H1 (cell line): ENCODE measurements around the gene RWDD4. TPM values are rescaled to one million over a fixed set of nuclear protein-coding genes. Genes with fewer than 3 reads are reported as not detected.

Experiments used
- CTCF ChIA-PET: fragments of 300-600 bp; sonication (Branson Sonifier 250); formaldehyde crosslinking; loops from one replicate; lab custom pipeline; 2021; ENCODE audit not compliant: partially characterized antibody; lab: Charles Lee
- POLR2A ChIA-PET: fragments of 300-600 bp; sonication (Branson Sonifier 250); formaldehyde crosslinking; loops from one replicate; lab custom pipeline; 2021; ENCODE audit warnings: inconsistent platforms; ENCODE audit not compliant: partially characterized antibody; lab: Charles Lee
- DNase-seq, 2 experiments: peaks; one replicate each; pipeline versions ENCODE4 v3.0.0 to v3.0.0-alpha.2; 2010 to 2022; ENCODE audit warnings: low spot score in 2 of 2, low read depth in 1 of 2, mixed read lengths in 1 of 2
- FAIRE-seq: peaks from 2 replicates; lab custom pipeline; 2011; peaks lifted over from hg19 to GRCh38; lab: Jason Lieb, UNC
- H2AFZ ChIP-seq: 2 replicates; pipeline ENCODE4 v1.8.1; 2012; ENCODE audit warnings: low read length, inconsistent platforms
- H2AK5ac ChIP-seq: 2 replicates; pipeline ENCODE4 v1.6.1; 2013; ENCODE audit warnings: low read depth, low read length
- H2BK120ac ChIP-seq: replicated peaks from 2 replicates; pipeline ENCODE3; 2013; ENCODE audit warnings: low read depth, low read length, inconsistent platforms
- H2BK12ac ChIP-seq: 2 replicates; pipeline ENCODE4 v1.6.1; 2013; ENCODE audit warnings: low read depth, low read length
- H2BK15ac ChIP-seq: 2 replicates; pipeline ENCODE4 v1.6.1; 2013; ENCODE audit warnings: low read length
- H2BK20ac ChIP-seq: 2 replicates; pipeline ENCODE4 v1.6.1; 2013; ENCODE audit warnings: low read length
- H2BK5ac ChIP-seq: 2 replicates; pipeline ENCODE4 v1.6.1; 2013; ENCODE audit warnings: low read depth, low read length
- H3K14ac ChIP-seq: 2 replicates; pipeline ENCODE4 v1.6.1; 2013; ENCODE audit warnings: inconsistent platforms; ENCODE audit not compliant: insufficient read length
- H3K18ac ChIP-seq: 2 replicates; pipeline ENCODE4 v1.6.1; 2013; ENCODE audit warnings: low read length; ENCODE audit errors: extremely low read depth
- H3K23ac ChIP-seq: 2 replicates; pipeline ENCODE4 v1.6.1; 2013; ENCODE audit warnings: inconsistent platforms; ENCODE audit not compliant: insufficient read length
- H3K23me2 ChIP-seq: 2 replicates; pipeline ENCODE4 v1.6.1; 2013; ENCODE audit warnings: low read depth, low read length
- H3K27ac ChIP-seq: 2 replicates; pipeline ENCODE4 v1.6.1; 2011; ENCODE audit warnings: low read depth, low read length, inconsistent platforms
- H3K27me3 ChIP-seq, 4 experiments: replicated peaks in 1 of 4; 1 replicate in 1 of 4; 2 replicates in 3 of 4; pipeline versions ENCODE4 v1.6.1 to v1.8.1; 2011 to 2013; ENCODE audit warnings: low read length in 3 of 4, mild to moderate bottlenecking in 3 of 4, inconsistent platforms in 2 of 4, mixed read lengths in 2 of 4, moderate library complexity in 1 of 4; ENCODE audit not compliant: control insufficient read depth in 3 of 4, insufficient read depth in 3 of 4; ENCODE audit errors: extremely low read depth in 1 of 4
- H3K36me3 ChIP-seq, 4 experiments: 2 replicates each; pipeline versions ENCODE4 v1.6.1 to v1.8.1; 2011 to 2013; ENCODE audit warnings: mild to moderate bottlenecking in 4 of 4, low read length in 3 of 4, moderate library complexity in 2 of 4, control low read depth in 1 of 4, inconsistent platforms in 1 of 4; ENCODE audit not compliant: insufficient read depth in 4 of 4, control insufficient read depth in 2 of 4
- H3K4ac ChIP-seq: replicated peaks from 2 replicates; pipeline ENCODE3; 2013; ENCODE audit warnings: low read length, low read depth, mixed read lengths, inconsistent platforms; ENCODE audit not compliant: insufficient read length
- H3K4me1 ChIP-seq, 4 experiments: replicated peaks in 1 of 4; 1 replicate in 1 of 4; 2 replicates in 3 of 4; pipeline versions ENCODE4 v1.6.1 to v1.8.1; 2011 to 2013; ENCODE audit warnings: low read length in 3 of 4, inconsistent platforms in 2 of 4, mixed read lengths in 1 of 4; ENCODE audit not compliant: insufficient read depth in 4 of 4, control insufficient read depth in 3 of 4
- H3K4me2 ChIP-seq, 2 experiments: 2 replicates each; pipeline versions ENCODE4 v1.6.1 to v1.8.1; 2011 to 2013; ENCODE audit warnings: low read depth in 2 of 2, low read length in 2 of 2, control low read depth in 1 of 2, inconsistent platforms in 1 of 2, mild to moderate bottlenecking in 1 of 2; ENCODE audit not compliant: insufficient read depth in 1 of 2
- H3K4me3 ChIP-seq, 4 experiments: fragments of 200-600, 300-600 bp in 1 of 4; sonication (generic), shearing (Covaris generic), sonication (Bioruptor Twin) in 1 of 4; 2 replicates each; pipeline versions ENCODE4 v1.5.1 to v1.8.1; 2011 to 2016; ENCODE audit warnings: low read length in 4 of 4, low read depth in 3 of 4, control low read depth in 2 of 4, inconsistent platforms in 2 of 4, mild to moderate bottlenecking in 2 of 4, mixed read lengths in 1 of 4, moderate library complexity in 1 of 4; ENCODE audit not compliant: insufficient read depth in 2 of 4; ENCODE audit errors: extremely low read depth in 1 of 4
- H3K56ac ChIP-seq: replicated peaks from 2 replicates; pipeline ENCODE3; 2013; ENCODE audit warnings: low read depth, mild to moderate bottlenecking, mixed read lengths, low read length, inconsistent platforms; ENCODE audit not compliant: insufficient read length
- H3K79me1 ChIP-seq: 2 replicates; pipeline ENCODE4 v1.6.1; 2013; ENCODE audit warnings: low read depth, low read length, control low read depth
- H3K79me2 ChIP-seq, 2 experiments: 2 replicates each; pipeline versions ENCODE4 v1.6.1 to v1.8.1; 2012 to 2013; ENCODE audit warnings: low read length in 2 of 2, mild to moderate bottlenecking in 2 of 2, inconsistent platforms in 1 of 2; ENCODE audit not compliant: insufficient read depth in 2 of 2, control insufficient read depth in 1 of 2
- H3K9ac ChIP-seq, 4 experiments: replicated peaks in 1 of 4; 1 replicate in 1 of 4; 2 replicates in 3 of 4; pipeline versions ENCODE4 v1.6.1 to v1.8.1; 2011 to 2013; ENCODE audit warnings: low read depth in 3 of 4, low read length in 3 of 4, control low read depth in 2 of 4, mild to moderate bottlenecking in 2 of 4, moderate library complexity in 2 of 4, inconsistent platforms in 1 of 4; ENCODE audit errors: extremely low read depth in 1 of 4
- H3K9me3 ChIP-seq, 2 experiments: 2 replicates each; pipeline versions ENCODE4 v1.6.1 to v1.8.1; 2012 to 2013; ENCODE audit warnings: mild to moderate bottlenecking in 2 of 2, moderate library complexity in 2 of 2, control low read depth in 1 of 2, inconsistent platforms in 1 of 2, low read depth in 1 of 2, low read length in 1 of 2, mixed read lengths in 1 of 2; ENCODE audit not compliant: insufficient read depth in 2 of 2
- H4K20me1 ChIP-seq, 2 experiments: replicated peaks in 1 of 2; 2 replicates each; pipeline versions ENCODE3 to v1.8.1; 2011 to 2013; ENCODE audit warnings: inconsistent platforms in 2 of 2, low read length in 2 of 2, mild to moderate bottlenecking in 1 of 2; ENCODE audit not compliant: insufficient read depth in 2 of 2, control insufficient read depth in 1 of 2
- H4K5ac ChIP-seq: 2 replicates; pipeline ENCODE4 v1.6.1; 2013; ENCODE audit warnings: low read length, low read depth, mixed read lengths, inconsistent platforms; ENCODE audit not compliant: insufficient read length
- H4K8ac ChIP-seq: 2 replicates; pipeline ENCODE4 v1.8.0; 2013; ENCODE audit warnings: mild to moderate bottlenecking, moderate library complexity, low read length, inconsistent platforms; ENCODE audit not compliant: insufficient read depth; ENCODE audit errors: extremely low read depth
- H4K91ac ChIP-seq: replicated peaks from 2 replicates; pipeline ENCODE3; 2013; ENCODE audit warnings: low read length, mixed read lengths, inconsistent platforms; ENCODE audit not compliant: insufficient read length
- ATF3 ChIP-seq: IDR thresholded peaks from 2 replicates; pipeline ENCODE4 v1.6.1; 2011; ENCODE audit warnings: low read depth, mild to moderate bottlenecking, low read length; ENCODE audit not compliant: insufficient read depth
- BACH1 ChIP-seq: IDR thresholded peaks from 2 replicates; pipeline ENCODE4 v1.6.1; 2012; ENCODE audit warnings: low read length, improper control_type of control experiment
- CEBPB ChIP-seq: IDR thresholded peaks from 2 replicates; pipeline ENCODE4 v1.6.1; 2012; ENCODE audit warnings: low read depth, low read length
- CREB1 ChIP-seq: IDR thresholded peaks from 2 replicates; pipeline ENCODE4 v1.6.1; 2012; ENCODE audit warnings: inconsistent platforms
- CTBP2 ChIP-seq: IDR thresholded peaks from 2 replicates; pipeline ENCODE4 v1.7.0; 2011; ENCODE audit warnings: borderline replicate concordance, mild to moderate bottlenecking, moderate library complexity, mixed read lengths, low read length; ENCODE audit not compliant: insufficient read depth, insufficient read length
- EP300 ChIP-seq, 2 experiments: IDR thresholded peaks; 1 replicate in 1 of 2; 2 replicates in 1 of 2; pipeline ENCODE4 v1.6.1; 2011 to 2012; ENCODE audit warnings: low read depth in 2 of 2, low read length in 2 of 2, mild to moderate bottlenecking in 2 of 2, borderline replicate concordance in 1 of 2, inconsistent platforms in 1 of 2, moderate library complexity in 1 of 2
- KDM5A ChIP-seq: fragments of 200-600 bp; IDR thresholded peaks from 2 replicates; pipeline ENCODE4 v1.7.1; 2012; ENCODE audit warnings: mild to moderate bottlenecking, low read length, inconsistent platforms, mixed read lengths
- RBBP5 ChIP-seq: IDR thresholded peaks from 2 replicates; pipeline ENCODE4 v1.7.1; 2012; ENCODE audit warnings: low read depth, mild to moderate bottlenecking, inconsistent platforms, low read length, moderate library complexity, borderline replicate concordance
- SUZ12 ChIP-seq: fragments of 200-600 bp; sonication (generic); IDR thresholded peaks from 2 replicates; pipeline ENCODE4 v1.6.1; 2012; ENCODE audit warnings: mild to moderate bottlenecking, inconsistent platforms, low read length, moderate library complexity, mixed read lengths
- ZNF274 ChIP-seq: IDR thresholded peaks from 2 replicates; pipeline ENCODE4 v1.7.0; 2012; ENCODE audit warnings: low read length, borderline replicate concordance; ENCODE audit errors: extremely low read depth
- WGBS, 2 experiments: shearing (Covaris generic) in 1 of 2; methylation state at CpG; one replicate each; pipeline versions ENCODE4 v1.1.6 to v1.1.7; 2013 to 2015; ENCODE audit warnings: low lambda C conversion rate in 2 of 2, mixed read lengths in 2 of 2, inconsistent platforms in 1 of 2, low coverage in 1 of 2, missing lambda C conversion rate in 1 of 2; ENCODE audit not compliant: insufficient replicate concordance in 2 of 2, insufficient coverage in 1 of 2, insufficient read length in 1 of 2; ENCODE audit errors: extremely low coverage in 1 of 2, missing lambda C conversion rate in 1 of 2; 5-methylcytosine and 5-hydroxymethylcytosine counted together
- polyA plus RNA-seq, 7 experiments: library from polyadenylated mRNA; depleted of rRNA in 3 of 7; stranded (reverse) in 5 of 7; unstranded in 2 of 7; fragments of >200 nt in 5 of 7; fragments of 200-250 nt in 2 of 7; gene quantifications; 1 replicate in 5 of 7; 2 replicates in 1 of 7; 4 replicates in 1 of 7; pipeline versions ENCODE4 v1.2.1 to v1.2.3, GENCODE V29; 2011 to 2013; ENCODE audit warnings: missing spikeins in 2 of 7, mixed read lengths in 2 of 7
- total RNA-seq: library from RNA; stranded (reverse); fragmentation: NEBNext Ultra II Directional; extraction: Animal tissue kit (Norgen Biotek cat#: 25700); gene quantifications from 2 replicates; pipeline ENCODE4 v1.2.1, GENCODE V29; 2021
- TF ChIP-seq, protein P1 (sequence below), 3 experiments: IDR thresholded peaks; 1 replicate in 2 of 3; 2 replicates in 1 of 3; pipeline versions ENCODE4 v1.5.1 to v1.6.1; 2011; ENCODE audit warnings: low read length in 3 of 3, mild to moderate bottlenecking in 3 of 3, inconsistent platforms in 2 of 3, low read depth in 1 of 3, moderate library complexity in 1 of 3; ENCODE audit not compliant: insufficient read depth in 1 of 3; ENCODE audit errors: control extremely low read depth in 1 of 3

The RWDD4 gene
- total and polyA plus RNA-seq, 2 of the 8 experiments (the other 6 are each of a cell fraction or from before 2014, with no cell fraction given): 5.4 to 18.9 TPM

DNA sequence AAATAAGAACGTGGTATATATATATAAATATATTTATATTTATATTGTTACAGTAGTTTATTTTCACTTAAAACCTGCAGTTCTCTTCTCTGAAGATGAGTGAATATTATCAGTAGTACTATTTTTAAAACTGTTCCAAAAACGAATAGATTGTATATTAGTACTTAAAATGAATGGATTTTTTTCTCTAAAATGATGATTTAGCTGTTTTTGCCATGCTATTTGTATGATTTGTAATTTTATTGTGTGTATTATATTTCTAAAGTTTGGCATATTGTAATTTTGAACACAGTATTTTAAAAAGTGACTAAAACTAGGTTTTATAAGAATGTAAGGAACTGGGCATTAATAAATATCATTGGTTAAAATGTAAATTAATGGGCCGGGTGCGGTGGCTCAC lies 22.1 kb upstream of the RWDD4 start:
- CTCF ChIA-PET: no interaction called here
- FAIRE-seq (no peak), DNase-seq (no peak)
- no peak overlapping the region for H3K14ac ChIP-seq
- no peaks in the 10 kb centered on the region for H3K23me2 ChIP-seq
- H3K27ac ChIP-seq: no peak overlapping the region
- H3K27me3 ChIP-seq: peaks cover 0 to 1% (median 0%) of the 10 kb centered on the region in 4 experiments; a peak in 1 of 7 replicates
- no peak overlapping the region for H2BK15ac ChIP-seq
- H2BK5ac ChIP-seq: no peak overlapping the region
- no peak overlapping the region for H2AK5ac ChIP-seq
- H3K18ac ChIP-seq: no peak overlapping the region
- H3K79me1 ChIP-seq: no peaks in the 10 kb centered on the region
- no peak overlapping the region for H2BK12ac ChIP-seq
- no peak overlapping the region for H2BK20ac ChIP-seq
- no peaks in the 10 kb centered on the region for H3K4me1 ChIP-seq
- WGBS, 2 experiments: 86% methylated on average over 4 of the region's 4 CpGs; no CpG with 5 or more reads in 1 of the 2 experiments
- no peaks in the 10 kb centered on the region for H3K79me2 ChIP-seq
- no peak overlapping the region for H2BK120ac ChIP-seq
- H3K9ac ChIP-seq: no peak overlapping the region
- POLR2A ChIA-PET: no interaction called here
- no peak overlapping the region for H4K91ac ChIP-seq
- no peak overlapping the region for H3K23ac ChIP-seq
- H4K8ac ChIP-seq: no peak overlapping the region
- H3K9me3 ChIP-seq: no peaks in the 10 kb centered on the region
- no peak overlapping the region for H4K5ac ChIP-seq
- H3K36me3 ChIP-seq: peaks cover 4 to 36% (median 15%) of the 10 kb centered on the region in 4 experiments
- H3K4me3 ChIP-seq: no peak overlapping the region
- H3K4me2 ChIP-seq: no peak overlapping the region
- no peak overlapping the region for H2AFZ ChIP-seq
- H3K4ac ChIP-seq: no peak overlapping the region
- no peaks in the 10 kb centered on the region for H4K20me1 ChIP-seq
- no peak overlapping the region for H3K56ac ChIP-seq
- TF ChIP-seq CTBP2: no peak
- TF ChIP-seq BACH1: no peak
- no peak for TF ChIP-seq CEBPB
- TF ChIP-seq ATF3: no peak
- no peak for TF ChIP-seq KDM5A
- no peak for TF ChIP-seq EP300 (IDR thresholded peaks at IDR 0.05; ENCODE audit: borderline replicate concordance in 1 of 2, low read depth in 2 of 2, low read length in 2 of 2)
- TF ChIP-seq RBBP5: no peak
- no peak for TF ChIP-seq ZNF274
- no peak for TF ChIP-seq SUZ12
- TF ChIP-seq CREB1: no peak
- TF ChIP-seq, protein P1, sequence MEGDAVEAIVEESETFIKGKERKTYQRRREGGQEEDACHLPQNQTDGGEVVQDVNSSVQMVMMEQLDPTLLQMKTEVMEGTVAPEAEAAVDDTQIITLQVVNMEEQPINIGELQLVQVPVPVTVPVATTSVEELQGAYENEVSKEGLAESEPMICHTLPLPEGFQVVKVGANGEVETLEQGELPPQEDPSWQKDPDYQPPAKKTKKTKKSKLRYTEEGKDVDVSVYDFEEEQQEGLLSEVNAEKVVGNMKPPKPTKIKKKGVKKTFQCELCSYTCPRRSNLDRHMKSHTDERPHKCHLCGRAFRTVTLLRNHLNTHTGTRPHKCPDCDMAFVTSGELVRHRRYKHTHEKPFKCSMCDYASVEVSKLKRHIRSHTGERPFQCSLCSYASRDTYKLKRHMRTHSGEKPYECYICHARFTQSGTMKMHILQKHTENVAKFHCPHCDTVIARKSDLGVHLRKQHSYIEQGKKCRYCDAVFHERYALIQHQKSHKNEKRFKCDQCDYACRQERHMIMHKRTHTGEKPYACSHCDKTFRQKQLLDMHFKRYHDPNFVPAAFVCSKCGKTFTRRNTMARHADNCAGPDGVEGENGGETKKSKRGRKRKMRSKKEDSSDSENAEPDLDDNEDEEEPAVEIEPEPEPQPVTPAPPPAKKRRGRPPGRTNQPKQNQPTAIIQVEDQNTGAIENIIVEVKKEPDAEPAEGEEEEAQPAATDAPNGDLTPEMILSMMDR (IDR thresholded peaks at IDR 0.05; ENCODE audit: control extremely low read depth in 1 of 3, insufficient read depth in 1 of 3, low read depth in 1 of 3, low read length in 3 of 3): no peak
